NT2/D1 (cell line): Measurements from ENCODE around the gene GALNT7.

Experiments
- YY1 ChIP-seq: IDR thresholded peaks from 2 replicates; pipeline ENCODE4 v1.6.1; 2011; ENCODE audit not compliant: insufficient read length, insufficient read depth
- ZNF274 ChIP-seq: IDR thresholded peaks from 2 replicates; pipeline ENCODE4 v1.6.1; 2011; ENCODE audit warnings: mild to moderate bottlenecking, low read depth, low read length

GRCh38 chr4:173282626-173283025 lies 114.0 kb downstream of the GALNT7 start:
- TF ChIP-seq YY1 (no peak), ZNF274 (no peak)
